Osteoblast (primary cell): Measurements from ENCODE around the gene EME2. TPM values are rescaled to one million over a fixed set of nuclear protein-coding genes. Genes with fewer than 3 reads are reported as not detected.

Experiments used
- DNase-seq: peaks from one replicate; pipeline ENCODE4 v3.0.0; 2011; ENCODE audit warnings: low spot score, mixed read lengths; ENCODE audit not compliant: insufficient read length; ENCODE audit errors: missing footprints
- H2AFZ ChIP-seq: 2 replicates; pipeline ENCODE4 v1.6.0; 2011; ENCODE audit warnings: mild to moderate bottlenecking, low read length
- H3K27ac ChIP-seq: 2 replicates; pipeline ENCODE4 v1.5.1; 2011; ENCODE audit warnings: mild to moderate bottlenecking, low read depth, low read length, moderate library complexity
- H3K27me3 ChIP-seq: 2 replicates; pipeline ENCODE4 v1.6.0; 2012; ENCODE audit warnings: mild to moderate bottlenecking, control low read depth, inconsistent platforms, low read length, moderate library complexity; ENCODE audit not compliant: insufficient read depth
- H3K36me3 ChIP-seq: 2 replicates; pipeline ENCODE4 v1.5.1; 2011; ENCODE audit warnings: mild to moderate bottlenecking, low read length, control low read depth, moderate library complexity; ENCODE audit not compliant: insufficient read depth
- H3K4me1 ChIP-seq: 2 replicates; pipeline ENCODE4 v1.5.1; 2011; ENCODE audit warnings: mild to moderate bottlenecking, low read length, control low read depth, moderate library complexity; ENCODE audit not compliant: insufficient read depth
- H3K4me2 ChIP-seq: 2 replicates; pipeline ENCODE4 v1.6.0; 2011; ENCODE audit warnings: mild to moderate bottlenecking, low read length; ENCODE audit not compliant: insufficient read depth
- H3K4me3 ChIP-seq: fragments of 200-600 bp; sonication (generic); 3 replicates; pipeline ENCODE4 v1.5.1; 2012; ENCODE audit warnings: mild to moderate bottlenecking, low read length, inconsistent platforms; ENCODE audit not compliant: insufficient read depth
- H3K79me2 ChIP-seq: 2 replicates; pipeline ENCODE4 v1.6.0; 2012; ENCODE audit warnings: mild to moderate bottlenecking, low read length, control low read depth, inconsistent platforms; ENCODE audit not compliant: insufficient read depth
- H3K9me3 ChIP-seq: 2 replicates; pipeline ENCODE4 v1.5.1; 2011; ENCODE audit warnings: low read depth, low read length, control low read depth
- H4K20me1 ChIP-seq: 2 replicates; pipeline ENCODE4 v1.6.0; 2012; ENCODE audit warnings: mild to moderate bottlenecking, low read length, control low read depth; ENCODE audit not compliant: insufficient read depth
- CTCF ChIP-seq: IDR thresholded peaks from 2 replicates; pipeline ENCODE4 v1.5.1; 2011; ENCODE audit warnings: mild to moderate bottlenecking, low read depth, low read length, moderate library complexity; ENCODE audit errors: extremely low read depth
- total RNA-seq: library from RNA; depleted of rRNA; stranded (reverse); fragments of >200 nt; gene quantifications from 2 replicates; pipeline ENCODE4 v1.2.3, GENCODE V29; 2012

EME2 gene
- total RNA-seq, 1 donor, result 16.3 TPM

GRCh38 chr16:1757714-1758461, 14.7 kb upstream of the EME2 start:
- no peaks in the 10 kb centered on the region for H3K9me3 ChIP-seq
- no peak for TF ChIP-seq CTCF
- no peak overlapping the region for H2AFZ ChIP-seq
- H3K79me2 ChIP-seq, result peaks cover 5% of the 10 kb centered on the region
- H3K36me3 ChIP-seq, result peaks cover 39% of the 10 kb centered on the region
- no peaks in the 10 kb centered on the region for H3K4me1 ChIP-seq
- no peak overlapping the region for H3K4me3 ChIP-seq
- no peak overlapping the region for H3K4me2 ChIP-seq
- DNase-seq, result no peak
- no peaks in the 10 kb centered on the region for H3K27me3 ChIP-seq
- peaks cover 7% of the 10 kb centered on the region for H4K20me1 ChIP-seq
- no peak overlapping the region for H3K27ac ChIP-seq

- no peak for TF ChIP-seq CTCF
- Histone ChIP-seq H3K4me1 (no peaks in the 10 kb centered on the region), H3K36me3 (peaks cover 42% of the 10 kb centered on the region), H3K9me3 (no peaks in the 10 kb centered on the region), H3K4me2 (no peak overlapping the region), H3K27me3 (no peaks in the 10 kb centered on the region), H2AFZ (no peak overlapping the region), H4K20me1 (peaks cover 12% of the 10 kb centered on the region), H3K27ac (no peak overlapping the region), H3K79me2 (peaks cover 5% of the 10 kb centered on the region), H3K4me3 (no peak overlapping the region)
- DNase-seq, result no peak
Measured at GRCh38 chr16:1758923-1759322, 13.7 kb upstream of the EME2 start.

- Histone ChIP-seq H3K27me3 (no peaks in the 10 kb centered on the region), H3K36me3 (peaks cover 41% of the 10 kb centered on the region), H3K27ac (no peak overlapping the region), H4K20me1 (peaks cover 12% of the 10 kb centered on the region), H3K4me1 (no peaks in the 10 kb centered on the region), H3K9me3 (no peaks in the 10 kb centered on the region), H3K79me2 (peaks cover 5% of the 10 kb centered on the region), H2AFZ (no peak overlapping the region), H3K4me3 (no peak overlapping the region), H3K4me2 (no peak overlapping the region)
- DNase-seq, result peak; percentile 74
- no peak for TF ChIP-seq CTCF
Measured at GRCh38 chr16:1759511-1759910, 13.1 kb upstream of the EME2 start.

- TF ChIP-seq CTCF, result no peak
- Histone ChIP-seq H3K4me1 (no peaks in the 10 kb centered on the region), H3K27ac (no peak overlapping the region), H3K4me3 (no peak overlapping the region), H3K36me3 (peaks cover 52% of the 10 kb centered on the region), H3K79me2 (peaks cover 4% of the 10 kb centered on the region), H2AFZ (no peak overlapping the region), H4K20me1 (peaks cover 9% of the 10 kb centered on the region), H3K27me3 (no peaks in the 10 kb centered on the region), H3K9me3 (no peaks in the 10 kb centered on the region), H3K4me2 (no peak overlapping the region)
- peak; percentile 84 for DNase-seq
Measured at GRCh38 chr16:1760911-1761310, 11.7 kb upstream of the EME2 start.
